Measurements from ENCODE around the gene CCDC136.

The CCDC136 gene

DNA sequence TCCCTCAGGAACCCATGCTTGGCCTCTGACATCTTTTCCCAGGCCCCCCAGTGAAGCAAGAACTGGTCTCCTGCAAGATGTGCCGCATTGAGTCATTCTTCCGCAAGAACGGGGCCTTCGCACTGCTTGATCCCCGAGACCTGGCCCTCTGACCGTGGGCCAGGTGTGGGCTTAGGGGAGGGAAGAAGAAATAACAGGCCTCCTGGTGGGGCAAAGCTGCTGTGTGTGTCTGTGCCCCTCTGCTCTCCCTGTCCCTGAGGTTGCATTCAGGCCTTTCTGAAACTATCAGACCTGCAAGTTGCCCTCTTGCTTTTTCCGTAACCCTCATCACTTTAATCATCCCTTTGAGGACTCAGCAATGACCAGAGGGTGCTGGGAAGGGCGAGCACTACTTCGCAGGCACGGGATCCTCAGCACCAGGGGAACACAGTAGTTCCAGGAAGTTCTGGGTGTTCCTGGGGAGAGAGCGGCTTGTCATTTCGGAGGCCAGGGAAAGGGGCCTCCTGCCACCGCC, 76.9 kb downstream of the CCDC136 start:
- no peak overlapping the region for H3K4me3 ChIP-seq (replicated peaks; ENCODE audit: low read depth, low read length)
- no peak for DNase-seq (ENCODE audit: extremely low read depth, low read depth)
- TF ChIP-seq, protein P1, sequence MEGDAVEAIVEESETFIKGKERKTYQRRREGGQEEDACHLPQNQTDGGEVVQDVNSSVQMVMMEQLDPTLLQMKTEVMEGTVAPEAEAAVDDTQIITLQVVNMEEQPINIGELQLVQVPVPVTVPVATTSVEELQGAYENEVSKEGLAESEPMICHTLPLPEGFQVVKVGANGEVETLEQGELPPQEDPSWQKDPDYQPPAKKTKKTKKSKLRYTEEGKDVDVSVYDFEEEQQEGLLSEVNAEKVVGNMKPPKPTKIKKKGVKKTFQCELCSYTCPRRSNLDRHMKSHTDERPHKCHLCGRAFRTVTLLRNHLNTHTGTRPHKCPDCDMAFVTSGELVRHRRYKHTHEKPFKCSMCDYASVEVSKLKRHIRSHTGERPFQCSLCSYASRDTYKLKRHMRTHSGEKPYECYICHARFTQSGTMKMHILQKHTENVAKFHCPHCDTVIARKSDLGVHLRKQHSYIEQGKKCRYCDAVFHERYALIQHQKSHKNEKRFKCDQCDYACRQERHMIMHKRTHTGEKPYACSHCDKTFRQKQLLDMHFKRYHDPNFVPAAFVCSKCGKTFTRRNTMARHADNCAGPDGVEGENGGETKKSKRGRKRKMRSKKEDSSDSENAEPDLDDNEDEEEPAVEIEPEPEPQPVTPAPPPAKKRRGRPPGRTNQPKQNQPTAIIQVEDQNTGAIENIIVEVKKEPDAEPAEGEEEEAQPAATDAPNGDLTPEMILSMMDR (IDR thresholded peaks at IDR 0.05; ENCODE audit: low read depth, low read length, missing control alignments): no peak

GRCh38 chr7:128869138-128869943, 77.6 kb downstream of the CCDC136 start:
- TF ChIP-seq, protein P1 (IDR thresholded peaks at IDR 0.05; ENCODE audit: low read depth, low read length, missing control alignments): no peak
- peak overlapping the region; percentile 37 for H3K4me3 ChIP-seq (replicated peaks; ENCODE audit: low read depth, low read length)
- DNase-seq (ENCODE audit: extremely low read depth, low read depth): no peak

- TF ChIP-seq, protein P1 (IDR thresholded peaks at IDR 0.05; ENCODE audit: low read depth, low read length, missing control alignments): no peak
- DNase-seq (ENCODE audit: extremely low read depth, low read depth): no peak
- H3K4me3 ChIP-seq (replicated peaks; ENCODE audit: low read depth, low read length): peak overlapping the region; percentile 37
These were observed 78.1 kb downstream of the CCDC136 start for GRCh38 chr7:128869944-128870285.

- H3K4me3 ChIP-seq (replicated peaks; ENCODE audit: low read depth, low read length): no peak overlapping the region
- no peak for DNase-seq (ENCODE audit: extremely low read depth, low read depth)
- TF ChIP-seq, protein P1 (IDR thresholded peaks at IDR 0.05; ENCODE audit: low read depth, low read length, missing control alignments): no peak
These were observed 79.3 kb downstream of the CCDC136 start for GRCh38 chr7:128871050-128871449.

All from HFF-Myc (cell line).